22Rv1 (cell line): Measurements from ENCODE around the gene STX7.

Experiments
- ZFX ChIP-seq: fragments of 450-650 bp; IDR thresholded peaks from 2 replicates; pipeline ENCODE4 v1.6.1; 2017; ENCODE audit warnings: antibody characterized with exemption, borderline replicate concordance
- TF ChIP-seq, protein P1 (sequence below): fragments of 450-650 bp; IDR thresholded peaks from 2 replicates; pipeline ENCODE4 v1.5.1; 2017; ENCODE audit warnings: mild to moderate bottlenecking

DNA sequence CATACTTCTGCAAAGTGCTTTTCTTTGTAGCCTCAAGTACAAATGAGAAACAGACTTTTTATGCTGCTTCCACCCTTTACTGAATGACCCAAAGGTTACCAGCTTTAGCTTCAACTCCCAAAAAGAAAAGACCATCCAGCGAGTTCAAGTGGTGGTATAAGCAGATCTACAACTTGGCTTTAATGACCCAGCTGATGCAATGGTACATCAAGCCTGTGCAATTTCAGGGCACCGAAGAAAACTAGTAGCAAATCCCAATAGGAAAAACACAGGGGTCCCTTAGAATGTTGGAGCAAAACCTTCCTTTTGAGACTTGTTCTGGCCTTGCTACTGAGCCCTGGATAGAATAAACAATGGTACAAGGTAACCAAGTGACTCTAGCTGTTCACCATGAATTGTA, 33.8 kb downstream of the STX7 start:
- TF ChIP-seq, protein P1, sequence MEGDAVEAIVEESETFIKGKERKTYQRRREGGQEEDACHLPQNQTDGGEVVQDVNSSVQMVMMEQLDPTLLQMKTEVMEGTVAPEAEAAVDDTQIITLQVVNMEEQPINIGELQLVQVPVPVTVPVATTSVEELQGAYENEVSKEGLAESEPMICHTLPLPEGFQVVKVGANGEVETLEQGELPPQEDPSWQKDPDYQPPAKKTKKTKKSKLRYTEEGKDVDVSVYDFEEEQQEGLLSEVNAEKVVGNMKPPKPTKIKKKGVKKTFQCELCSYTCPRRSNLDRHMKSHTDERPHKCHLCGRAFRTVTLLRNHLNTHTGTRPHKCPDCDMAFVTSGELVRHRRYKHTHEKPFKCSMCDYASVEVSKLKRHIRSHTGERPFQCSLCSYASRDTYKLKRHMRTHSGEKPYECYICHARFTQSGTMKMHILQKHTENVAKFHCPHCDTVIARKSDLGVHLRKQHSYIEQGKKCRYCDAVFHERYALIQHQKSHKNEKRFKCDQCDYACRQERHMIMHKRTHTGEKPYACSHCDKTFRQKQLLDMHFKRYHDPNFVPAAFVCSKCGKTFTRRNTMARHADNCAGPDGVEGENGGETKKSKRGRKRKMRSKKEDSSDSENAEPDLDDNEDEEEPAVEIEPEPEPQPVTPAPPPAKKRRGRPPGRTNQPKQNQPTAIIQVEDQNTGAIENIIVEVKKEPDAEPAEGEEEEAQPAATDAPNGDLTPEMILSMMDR = no peak
- no peak for TF ChIP-seq ZFX
